Neural progenitor cell (in vitro differentiated cells): ENCODE data around the gene TMEM223.

Experiments used
- CTCF ChIP-seq: fragments of 200-600 bp; sonication (generic); IDR thresholded peaks from 2 replicates; pipeline ENCODE4 v1.5.1; 2017; ENCODE audit warnings: antibody characterized with exemption, mild to moderate bottlenecking
- EZH2 ChIP-seq: fragments of 200-600 bp; sonication (generic); IDR thresholded peaks from 2 replicates; pipeline ENCODE4 v1.6.1; 2017; ENCODE audit warnings: antibody characterized with exemption, mild to moderate bottlenecking, moderate library complexity

DNA sequence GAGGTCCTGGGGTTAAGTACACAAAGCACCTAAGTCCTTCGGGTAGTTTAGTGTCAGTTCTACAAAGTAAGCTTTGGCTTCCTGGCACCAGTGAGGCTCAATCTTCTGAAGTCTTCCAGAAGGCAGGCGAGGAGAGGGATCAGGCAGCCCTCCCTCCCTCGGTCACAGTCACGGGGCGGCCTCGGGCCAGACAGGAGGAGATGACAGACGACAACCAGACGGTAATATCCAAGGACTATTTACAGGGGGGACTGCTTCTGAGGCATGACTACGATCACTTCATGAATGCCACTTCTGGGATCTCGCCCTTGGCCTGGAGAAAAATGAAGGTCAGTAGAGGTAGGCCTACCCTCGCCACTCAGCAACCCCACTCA is 383 bp upstream of the TMEM223 start:
- no peak for TF ChIP-seq CTCF
- no peak for TF ChIP-seq EZH2
